ENCODE data around the gene C19orf33.

C19orf33 gene

GRCh38 chr19:38264486-38265212 lies 39.4 kb upstream of the C19orf33 start, which contains the start of gene SPINT2:
TSS of gene SPINT2 (plus strand) at chr19:38264573. CDS start at chr19:38264893, 320 bp downstream.
- Histone ChIP-seq H3K4me3 (ENCODE audit: low read depth, low read length) (peak within 1 kb of the TSS; percentile 47), H3K36me3 (replicated peaks) (no peaks in the 10 kb centered on the region), H3K27me3 (replicated peaks) (no peaks in the 10 kb centered on the region), H3K27ac (no peak within 1 kb of the TSS)
- in situ Hi-C loops (cut with HindIII; ENCODE audit: low pct_ligation_motif_present, low sequenced_read_pairs), result no loop called here
- no peak for DNase-seq
- no peak for TF ChIP-seq CTCF (IDR thresholded peaks at IDR 0.05; ENCODE audit: low read depth, low read length, missing control alignments)

- H3K27ac ChIP-seq, result no peak overlapping the region
- in situ Hi-C loops (cut with HindIII; ENCODE audit: low pct_ligation_motif_present, low sequenced_read_pairs), result no loop called here
- TF ChIP-seq CTCF (IDR thresholded peaks at IDR 0.05; ENCODE audit: low read depth, low read length, missing control alignments), result no peak
- H3K36me3 ChIP-seq (replicated peaks), result no peaks in the 10 kb centered on the region
- H3K27me3 ChIP-seq (replicated peaks), result no peaks in the 10 kb centered on the region
- DNase-seq, result no peak
- H3K4me3 ChIP-seq (ENCODE audit: low read depth, low read length), result no peak overlapping the region
Measured at GRCh38 chr19:38265213-38265861, 38.7 kb upstream of the C19orf33 start.

GRCh38 chr19:38265921-38266429 lies 38.1 kb upstream of the C19orf33 start:
- no peak overlapping the region for H3K4me3 ChIP-seq (ENCODE audit: low read depth, low read length)
- in situ Hi-C loops (cut with HindIII; ENCODE audit: low pct_ligation_motif_present, low sequenced_read_pairs), result no loop called here
- no peak for DNase-seq
- H3K36me3 ChIP-seq (replicated peaks), result no peaks in the 10 kb centered on the region
- H3K27ac ChIP-seq, result no peak overlapping the region
- H3K27me3 ChIP-seq (replicated peaks), result no peaks in the 10 kb centered on the region
- TF ChIP-seq CTCF (IDR thresholded peaks at IDR 0.05; ENCODE audit: low read depth, low read length, missing control alignments), result no peak

- Histone ChIP-seq H3K4me3 (ENCODE audit: low read depth, low read length) (no peak overlapping the region), H3K27ac (no peak overlapping the region), H3K27me3 (replicated peaks) (no peaks in the 10 kb centered on the region), H3K36me3 (replicated peaks) (no peaks in the 10 kb centered on the region)
- in situ Hi-C loops (cut with HindIII; ENCODE audit: low pct_ligation_motif_present, low sequenced_read_pairs), result no loop called here
- TF ChIP-seq CTCF (IDR thresholded peaks at IDR 0.05; ENCODE audit: low read depth, low read length, missing control alignments), result no peak
- DNase-seq, result peak; percentile 47
Measured at GRCh38 chr19:38266981-38267597, 37.0 kb upstream of the C19orf33 start.

- in situ Hi-C loops (cut with HindIII; ENCODE audit: low pct_ligation_motif_present, low sequenced_read_pairs), result no loop called here
- H3K27me3 ChIP-seq (replicated peaks), result no peaks in the 10 kb centered on the region
- H3K4me3 ChIP-seq (ENCODE audit: low read depth, low read length), result no peak overlapping the region
- DNase-seq, result no peak
- no peak overlapping the region for H3K27ac ChIP-seq
- H3K36me3 ChIP-seq (replicated peaks), result no peaks in the 10 kb centered on the region
- no peak for TF ChIP-seq CTCF (IDR thresholded peaks at IDR 0.05; ENCODE audit: low read depth, low read length, missing control alignments)
Measured at GRCh38 chr19:38267761-38268483, 36.1 kb upstream of the C19orf33 start.
